Keratinocyte (primary cell): ENCODE results near the gene TMEM253. TPM values are rescaled to one million over a fixed set of nuclear protein-coding genes. Genes with fewer than 3 reads are reported as not detected.

Experiments
- DNase-seq: peaks from one replicate; pipeline ENCODE4 v3.0.0-alpha.2; 2011; ENCODE audit warnings: low read depth, missing footprints, low spot score
- FAIRE-seq: peaks from 2 replicates; lab custom pipeline; 2011; peaks lifted over from hg19 to GRCh38; lab: Jason Lieb, UNC
- H2AFZ ChIP-seq: 2 replicates; pipeline ENCODE4 v1.6.0; 2012; ENCODE audit warnings: low read length, control low read depth, inconsistent platforms; ENCODE audit not compliant: control insufficient read depth
- H3K27ac ChIP-seq: 2 replicates; pipeline ENCODE4 v1.5.1; 2011; ENCODE audit warnings: low read length; ENCODE audit not compliant: control insufficient read depth, insufficient read depth
- H3K27me3 ChIP-seq: 3 replicates; pipeline ENCODE4 v1.6.0; 2011; ENCODE audit warnings: low read length; ENCODE audit not compliant: control insufficient read depth, insufficient read depth; ENCODE audit errors: extremely low read depth
- H3K36me3 ChIP-seq, 2 experiments: 2 replicates in 1 of 2; 3 replicates in 1 of 2; pipeline ENCODE4 v1.5.1; 2011; ENCODE audit warnings: low read length in 2 of 2, mild to moderate bottlenecking in 1 of 2; ENCODE audit not compliant: control insufficient read depth in 2 of 2, insufficient read depth in 2 of 2; ENCODE audit errors: extremely low read depth in 1 of 2
- H3K4me1 ChIP-seq: 3 replicates; pipeline ENCODE4 v1.5.1; 2011; ENCODE audit warnings: low read length; ENCODE audit not compliant: control insufficient read depth, insufficient read depth; ENCODE audit errors: extremely low read depth
- H3K4me2 ChIP-seq: 3 replicates; pipeline ENCODE4 v1.6.0; 2011; ENCODE audit warnings: low read depth, low read length; ENCODE audit not compliant: control insufficient read depth, insufficient read depth; ENCODE audit errors: extremely low read depth
- H3K4me3 ChIP-seq, 3 experiments: fragments of 200-600 bp in 1 of 3; sonication (generic) in 1 of 3; 2 replicates in 2 of 3; 3 replicates in 1 of 3; pipeline ENCODE4 v1.5.1; 2011 to 2016; ENCODE audit warnings: low read length in 3 of 3, mild to moderate bottlenecking in 3 of 3, control low read depth in 2 of 3, inconsistent platforms in 1 of 3, low read depth in 1 of 3, mixed read lengths in 1 of 3, mixed run types in 1 of 3, moderate library complexity in 1 of 3; ENCODE audit not compliant: control insufficient read depth in 2 of 3, insufficient read depth in 2 of 3; ENCODE audit errors: extremely low read depth in 1 of 3
- H3K79me2 ChIP-seq: 2 replicates; pipeline ENCODE4 v1.6.0; 2012; ENCODE audit warnings: low read length; ENCODE audit not compliant: control insufficient read depth, insufficient read depth
- H3K9ac ChIP-seq: 3 replicates; pipeline ENCODE4 v1.6.0; 2011; ENCODE audit warnings: low read length; ENCODE audit not compliant: control insufficient read depth, insufficient read depth; ENCODE audit errors: extremely low read depth
- H3K9me1 ChIP-seq: 3 replicates; pipeline ENCODE4 v1.6.0; 2011; ENCODE audit warnings: low read length; ENCODE audit not compliant: control insufficient read depth, insufficient read depth; ENCODE audit errors: extremely low read depth
- H3K9me3 ChIP-seq: 2 replicates; pipeline ENCODE4 v1.5.1; 2012; ENCODE audit warnings: low read depth, low read length; ENCODE audit not compliant: control insufficient read depth
- H4K20me1 ChIP-seq: 3 replicates; pipeline ENCODE4 v1.6.0; 2011; ENCODE audit warnings: low read length; ENCODE audit not compliant: control insufficient read depth, insufficient read depth; ENCODE audit errors: extremely low read depth
- EZH2 ChIP-seq: IDR thresholded peaks from one replicate; pipeline ENCODE4 v1.6.1; 2012; ENCODE audit warnings: inconsistent platforms, mild to moderate bottlenecking, low read length, moderate library complexity
- dilution Hi-C: fragments of 300-500 bp; cut with MboI; formaldehyde crosslinking; loops from one replicate; pipeline ENCODE4 v1.7.0; 2020; ENCODE audit warnings: low sequenced_read_pairs; ENCODE audit not compliant: extremely low pct_ligation_motif_present
- polyA plus RNA-seq, 5 experiments: library from polyadenylated mRNA; depleted of rRNA in 3 of 5; stranded (reverse) in 3 of 5; stranded (forward) in 1 of 5; unstranded in 1 of 5; fragments of >200 nt; gene quantifications; 1 replicate in 1 of 5; 2 replicates in 3 of 5; 3 replicates in 1 of 5; pipeline versions ENCODE4 v1.2.1 to v1.2.3, GENCODE V29; 2011 to 2012; ENCODE audit warnings: missing spikeins in 2 of 5, low read depth in 1 of 5, low replicate concordance in 1 of 5
- TF ChIP-seq, protein P1 (sequence below), 3 experiments: IDR thresholded peaks in 1 of 3; conservative IDR thresholded peaks in 1 of 3; optimal IDR thresholded peaks in 1 of 3; 2 replicates in 2 of 3; 3 replicates in 1 of 3; pipeline versions ENCODE3 to v1.5.1; 2011; ENCODE audit warnings: low read length in 3 of 3, mild to moderate bottlenecking in 3 of 3, moderate library complexity in 2 of 3, control low read depth in 1 of 3, inconsistent platforms in 1 of 3; ENCODE audit not compliant: insufficient read depth in 2 of 3; ENCODE audit errors: extremely low read depth in 1 of 3

TMEM253 gene
- polyA plus RNA-seq, 1 donor (not counting 4 experiments of a cell fraction or from before 2014, with no cell fraction given) = 1.1 TPM

DNA sequence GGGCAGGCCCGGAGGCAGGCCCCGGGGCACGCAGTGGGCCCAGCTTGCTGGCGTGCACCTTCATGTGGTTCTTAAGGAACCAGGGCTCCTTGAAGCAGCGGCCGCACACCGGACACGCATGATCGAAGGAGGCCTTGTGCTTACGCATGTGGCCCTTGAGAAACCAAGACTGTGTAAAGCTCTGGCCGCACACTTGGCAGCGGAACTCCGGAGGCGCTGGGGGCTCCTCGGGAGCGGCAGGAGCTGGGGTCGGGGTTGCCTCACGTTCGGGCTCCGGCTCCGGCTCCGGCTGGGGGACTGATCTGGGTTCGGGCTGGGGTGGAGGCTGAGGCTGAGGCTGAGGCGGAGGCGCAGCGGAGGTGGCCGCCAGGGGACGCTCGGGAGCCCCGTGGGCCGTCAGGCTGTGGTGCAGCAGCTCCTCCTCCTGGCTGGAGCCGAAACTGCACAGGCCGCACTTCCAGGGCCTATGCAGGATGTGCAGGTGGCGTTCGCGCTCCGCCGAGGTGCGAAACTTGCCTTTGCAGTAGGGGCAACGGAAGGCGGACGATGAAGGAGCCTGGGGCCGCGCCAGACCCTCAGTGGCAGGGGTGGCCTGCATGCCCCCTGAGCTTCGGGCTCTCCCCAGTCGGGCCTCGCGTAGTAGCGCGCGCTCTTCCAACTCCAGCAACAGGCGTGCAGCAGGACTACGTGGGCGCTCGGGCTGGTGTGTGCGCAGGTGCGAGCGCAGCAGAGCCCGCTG lies 8.4 kb upstream of the TMEM253 start:
- no peaks in the 10 kb centered on the region for H3K9me1 ChIP-seq
- H3K79me2 ChIP-seq = peaks cover 23% of the 10 kb centered on the region
- H4K20me1 ChIP-seq = peaks cover 4% of the 10 kb centered on the region
- FAIRE-seq (no peak), DNase-seq (no peak)
- dilution Hi-C loops = no loop called here
- H2AFZ ChIP-seq = no peak overlapping the region
- no peak overlapping the region for H3K4me3 ChIP-seq
- H3K36me3 ChIP-seq = peaks cover 17 to 23% of the 10 kb centered on the region in 2 experiments
- TF ChIP-seq, protein P1, sequence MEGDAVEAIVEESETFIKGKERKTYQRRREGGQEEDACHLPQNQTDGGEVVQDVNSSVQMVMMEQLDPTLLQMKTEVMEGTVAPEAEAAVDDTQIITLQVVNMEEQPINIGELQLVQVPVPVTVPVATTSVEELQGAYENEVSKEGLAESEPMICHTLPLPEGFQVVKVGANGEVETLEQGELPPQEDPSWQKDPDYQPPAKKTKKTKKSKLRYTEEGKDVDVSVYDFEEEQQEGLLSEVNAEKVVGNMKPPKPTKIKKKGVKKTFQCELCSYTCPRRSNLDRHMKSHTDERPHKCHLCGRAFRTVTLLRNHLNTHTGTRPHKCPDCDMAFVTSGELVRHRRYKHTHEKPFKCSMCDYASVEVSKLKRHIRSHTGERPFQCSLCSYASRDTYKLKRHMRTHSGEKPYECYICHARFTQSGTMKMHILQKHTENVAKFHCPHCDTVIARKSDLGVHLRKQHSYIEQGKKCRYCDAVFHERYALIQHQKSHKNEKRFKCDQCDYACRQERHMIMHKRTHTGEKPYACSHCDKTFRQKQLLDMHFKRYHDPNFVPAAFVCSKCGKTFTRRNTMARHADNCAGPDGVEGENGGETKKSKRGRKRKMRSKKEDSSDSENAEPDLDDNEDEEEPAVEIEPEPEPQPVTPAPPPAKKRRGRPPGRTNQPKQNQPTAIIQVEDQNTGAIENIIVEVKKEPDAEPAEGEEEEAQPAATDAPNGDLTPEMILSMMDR (optimal IDR thresholded peaks at IDR 0.05 in 1 of 3, IDR thresholded peaks at IDR 0.05 in 1 of 3, conservative IDR thresholded peaks at IDR 0.05 in 1 of 3; ENCODE audit: extremely low read depth in 1 of 3, insufficient read depth in 2 of 3, low read length in 3 of 3) = peak; percentile 100
- TF ChIP-seq EZH2 = no peak
- no peak overlapping the region for H3K9ac ChIP-seq
- H3K4me1 ChIP-seq = peaks cover 14% of the 10 kb centered on the region
- no peak overlapping the region for H3K4me2 ChIP-seq
- H3K27me3 ChIP-seq = no peaks in the 10 kb centered on the region
- H3K9me3 ChIP-seq = no peaks in the 10 kb centered on the region
- H3K27ac ChIP-seq = no peak overlapping the region

DNA sequence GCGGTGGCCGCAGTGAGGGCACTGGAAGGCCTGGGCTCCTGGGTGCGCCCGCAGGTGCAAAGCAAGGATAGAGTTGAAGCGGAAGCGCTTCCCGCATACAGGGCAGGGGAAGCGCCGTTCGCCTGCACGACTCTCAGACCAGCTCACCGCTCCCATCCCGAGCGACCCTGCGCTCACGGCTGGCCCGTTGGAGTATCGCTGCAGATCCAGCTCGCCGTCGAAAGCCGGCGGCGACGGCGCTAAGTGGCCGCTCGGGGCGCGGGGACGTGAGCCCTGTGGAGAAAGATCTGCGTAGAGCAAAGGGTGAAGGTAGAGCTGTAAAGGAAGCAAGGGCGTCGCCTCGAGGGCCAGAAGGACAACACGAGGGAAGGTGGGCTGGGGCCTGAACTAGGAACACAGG lies 7.8 kb upstream of the TMEM253 start:
- DNase-seq = no peak
- dilution Hi-C loops = no loop called here
- no peak overlapping the region for H3K4me3 ChIP-seq
- no peak overlapping the region for H2AFZ ChIP-seq
- H3K36me3 ChIP-seq = peaks cover 17 to 23% of the 10 kb centered on the region in 2 experiments
- peaks cover 14% of the 10 kb centered on the region for H3K4me1 ChIP-seq
- H3K4me2 ChIP-seq = no peak overlapping the region
- H4K20me1 ChIP-seq = peaks cover 4% of the 10 kb centered on the region
- TF ChIP-seq, protein P1 (optimal IDR thresholded peaks at IDR 0.05 in 1 of 3, IDR thresholded peaks at IDR 0.05 in 1 of 3, conservative IDR thresholded peaks at IDR 0.05 in 1 of 3; ENCODE audit: extremely low read depth in 1 of 3, insufficient read depth in 2 of 3, low read length in 3 of 3) = no peak
- TF ChIP-seq EZH2 = no peak
- no peak overlapping the region for H3K9ac ChIP-seq
- no peaks in the 10 kb centered on the region for H3K27me3 ChIP-seq
- no peak overlapping the region for H3K27ac ChIP-seq
- H3K79me2 ChIP-seq = peaks cover 24% of the 10 kb centered on the region
- no peaks in the 10 kb centered on the region for H3K9me3 ChIP-seq
- no peak for FAIRE-seq
- H3K9me1 ChIP-seq = no peaks in the 10 kb centered on the region
